Measurements from ENCODE around the gene PDE1A.

Gene PDE1A

GRCh38 chr2:182179176-182179575, 247.7 kb downstream of the PDE1A start:
- no peak for TF ChIP-seq CTCF (IDR thresholded peaks at IDR 0.05; ENCODE audit: low read depth, low read length, missing control alignments)
- Histone ChIP-seq H3K27ac (no peak overlapping the region), H3K36me3 (replicated peaks) (no peaks in the 10 kb centered on the region), H3K27me3 (replicated peaks) (no peaks in the 10 kb centered on the region), H3K4me3 (ENCODE audit: low read depth, low read length) (no peak overlapping the region)
- no peak for DNase-seq
- in situ Hi-C loops (cut with HindIII; ENCODE audit: low pct_ligation_motif_present, low sequenced_read_pairs) = loop anchor here (25.0 kb wide), 1 partner anchor 483 kb away; no protein-coding TSS in a partner anchor

- Histone ChIP-seq H3K27ac (no peak overlapping the region), H3K4me3 (ENCODE audit: low read depth, low read length) (no peak overlapping the region), H3K27me3 (replicated peaks) (no peaks in the 10 kb centered on the region), H3K36me3 (replicated peaks) (no peaks in the 10 kb centered on the region)
- no peak for TF ChIP-seq CTCF (IDR thresholded peaks at IDR 0.05; ENCODE audit: low read depth, low read length, missing control alignments)
- DNase-seq = peak; percentile 48
- in situ Hi-C loops (cut with HindIII; ENCODE audit: low pct_ligation_motif_present, low sequenced_read_pairs) = no loop called here
Measured at GRCh38 chr2:182173944-182174622, 252.8 kb downstream of the PDE1A start.

DNA sequence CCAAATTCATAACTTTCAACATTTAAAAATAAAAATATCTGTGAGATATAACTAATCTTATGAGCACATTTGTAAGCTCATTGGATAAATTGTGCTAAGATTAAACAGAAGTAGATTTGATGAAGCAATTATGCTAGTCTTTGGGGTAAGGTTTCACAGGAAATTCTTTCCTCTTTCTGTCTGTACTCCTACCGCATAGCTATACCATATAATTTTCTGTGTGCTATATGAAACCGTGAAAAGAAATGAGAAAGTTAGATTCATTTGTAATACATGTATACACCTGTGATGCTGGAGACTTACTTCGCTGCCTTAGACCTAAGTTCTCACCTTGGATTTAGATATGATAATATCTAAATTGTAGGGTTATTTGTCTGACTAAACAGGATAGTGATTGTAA, 256.5 kb downstream of the PDE1A start:
- in situ Hi-C loops (cut with HindIII; ENCODE audit: low pct_ligation_motif_present, low sequenced_read_pairs) = no loop called here
- Histone ChIP-seq H3K4me3 (ENCODE audit: low read depth, low read length) (no peak overlapping the region), H3K27ac (no peak overlapping the region), H3K36me3 (replicated peaks) (no peaks in the 10 kb centered on the region), H3K27me3 (replicated peaks) (no peaks in the 10 kb centered on the region)
- no peak for DNase-seq
- TF ChIP-seq CTCF (IDR thresholded peaks at IDR 0.05; ENCODE audit: low read depth, low read length, missing control alignments) = no peak

GRCh38 chr2:182167882-182168281, 259.0 kb downstream of the PDE1A start:
- no peak for TF ChIP-seq CTCF (IDR thresholded peaks at IDR 0.05; ENCODE audit: low read depth, low read length, missing control alignments)
- no peaks in the 10 kb centered on the region for H3K27me3 ChIP-seq (replicated peaks)
- in situ Hi-C loops (cut with HindIII; ENCODE audit: low pct_ligation_motif_present, low sequenced_read_pairs) = no loop called here
- no peaks in the 10 kb centered on the region for H3K36me3 ChIP-seq (replicated peaks)
- no peak for DNase-seq
- H3K27ac ChIP-seq = no peak overlapping the region
- H3K4me3 ChIP-seq (ENCODE audit: low read depth, low read length) = no peak overlapping the region

GRCh38 chr2:182166841-182167240, 260.0 kb downstream of the PDE1A start:
- H3K27ac ChIP-seq = no peak overlapping the region
- no peak for TF ChIP-seq CTCF (IDR thresholded peaks at IDR 0.05; ENCODE audit: low read depth, low read length, missing control alignments)
- in situ Hi-C loops (cut with HindIII; ENCODE audit: low pct_ligation_motif_present, low sequenced_read_pairs) = no loop called here

DNA sequence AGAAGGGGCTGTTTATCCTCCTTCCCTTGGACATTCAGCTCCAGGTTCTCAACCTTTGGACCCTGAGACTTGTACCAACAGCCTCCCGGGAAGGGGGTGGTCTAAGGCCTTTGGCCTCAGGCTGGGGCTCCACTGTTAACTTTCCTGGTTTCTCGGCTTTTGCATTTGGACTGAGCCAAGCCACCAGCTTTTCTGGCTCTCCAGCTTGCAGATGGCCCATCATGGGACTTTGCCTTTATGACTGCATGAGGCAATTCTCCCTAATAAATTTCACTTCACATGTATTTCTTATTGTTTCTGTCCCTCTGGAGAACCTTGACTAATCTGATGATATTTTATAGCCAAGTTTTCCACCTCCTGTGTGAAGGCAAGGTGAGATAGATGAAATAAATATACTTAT, 260.4 kb downstream of the PDE1A start:
- no peak for TF ChIP-seq CTCF (IDR thresholded peaks at IDR 0.05; ENCODE audit: low read depth, low read length, missing control alignments)
- in situ Hi-C loops (cut with HindIII; ENCODE audit: low pct_ligation_motif_present, low sequenced_read_pairs) = no loop called here
- no peak for DNase-seq

More at GRCh38 chr2:182166841-182167240, 260.0 kb downstream of the PDE1A start:
- no peaks in the 10 kb centered on the region for H3K27me3 ChIP-seq (replicated peaks)
- no peak for DNase-seq
- no peaks in the 10 kb centered on the region for H3K36me3 ChIP-seq (replicated peaks)
- H3K4me3 ChIP-seq (ENCODE audit: low read depth, low read length) = no peak overlapping the region

More for the DNA sequence above, 260.4 kb downstream of the PDE1A start:
- Histone ChIP-seq H3K4me3 (ENCODE audit: low read depth, low read length) (no peak overlapping the region), H3K36me3 (replicated peaks) (no peaks in the 10 kb centered on the region), H3K27me3 (replicated peaks) (no peaks in the 10 kb centered on the region), H3K27ac (no peak overlapping the region)

Data from brain microvascular endothelial cell (primary cell).